Panc1 (cell line): ENCODE measurements around the gene CADM1.

Experiments used
- CTCF ChIP-seq: fragments of 450-650 bp; IDR thresholded peaks from 2 replicates; pipeline ENCODE4 v1.5.1; 2017; ENCODE audit warnings: mild to moderate bottlenecking
- SIN3A ChIP-seq: IDR thresholded peaks from 2 replicates; pipeline ENCODE4 v1.6.1; 2012; ENCODE audit warnings: low read depth, mild to moderate bottlenecking, low read length, moderate library complexity, borderline replicate concordance; ENCODE audit not compliant: insufficient read depth

GRCh38 chr11:115188188-115188897, 315.9 kb downstream of the CADM1 start:
- TF ChIP-seq CTCF = no peak
- no peak for TF ChIP-seq SIN3A
